T-helper 17 cell (primary cell): ENCODE results near the gene RPRD2. TPM values are rescaled to one million over a fixed set of nuclear protein-coding genes. Genes with fewer than 3 reads are reported as not detected.

ENCODE experiments used
- ATAC-seq: fragments of 150-1000 bp; cut with Tn5 transposase; 2 replicates; pipeline ENCODE4 v1.10.0; 2021; ENCODE audit warnings: mild to moderate bottlenecking, moderate library complexity
- DNase-seq, 3 donors: peaks; one replicate each; pipeline versions ENCODE4 v3.0.0 to v3.0.0-alpha.2; 2020 to 2021
- H3K9me3 ChIP-seq: one replicate; pipeline ENCODE4 v1.7.0; 2013; ENCODE audit warnings: low read length, mild to moderate bottlenecking; ENCODE audit not compliant: control insufficient read depth, poor library complexity, severe bottlenecking
- H3K27ac Mint-ChIP-seq: one replicate; pipeline ENCODE4 v1.8.0; 2022; ENCODE audit warnings: mild to moderate bottlenecking, moderate library complexity, mixed read lengths
- H3K27me3 Mint-ChIP-seq: one replicate; pipeline ENCODE4 v1.8.0; 2022; ENCODE audit warnings: mixed read lengths
- H3K36me3 Mint-ChIP-seq: one replicate; pipeline ENCODE4 v1.8.0; 2022; ENCODE audit warnings: low read depth, mixed read lengths
- H3K4me1 Mint-ChIP-seq: one replicate; pipeline ENCODE4 v1.8.0; 2022; ENCODE audit warnings: mild to moderate bottlenecking, mixed read lengths
- H3K4me3 Mint-ChIP-seq: one replicate; pipeline ENCODE4 v1.8.0; 2022; ENCODE audit warnings: mild to moderate bottlenecking, moderate library complexity, mixed read lengths
- total RNA-seq, 4 donors: library from RNA in 2 of 4; stranded (reverse) in 2 of 4; gene quantifications; one replicate each; pipeline ENCODE4 v1.2.3 and lab custom pipeline; 2022 to 2026

The RPRD2 gene
- total RNA-seq, 2 donors from 2014 or later = 36.2 to 38.7 TPM

DNA sequence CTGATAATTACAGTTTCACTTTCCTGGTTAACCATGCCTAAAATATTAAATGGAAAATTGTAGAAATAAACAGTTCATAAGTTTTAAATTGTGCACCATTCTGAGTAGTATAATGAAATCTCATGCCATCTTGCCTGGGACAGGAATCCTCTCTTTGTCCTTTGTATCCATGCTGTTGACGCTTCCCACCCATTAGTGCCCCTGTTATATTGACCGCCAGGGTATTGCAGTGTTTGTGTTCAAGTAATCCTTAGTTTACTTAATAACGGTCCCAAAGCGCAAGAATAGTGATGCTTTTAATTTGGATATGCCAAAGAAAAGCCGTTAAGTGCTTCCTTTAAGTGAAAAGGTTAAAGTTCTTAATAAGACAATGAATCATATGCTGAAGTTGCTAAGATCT, 41.7 kb downstream of the RPRD2 start:
- H3K27ac Mint-ChIP-seq = peak overlapping the region; percentile 51
- no peak overlapping the region for H3K4me3 Mint-ChIP-seq
- no peak for DNase-seq
- H3K27me3 Mint-ChIP-seq = no peaks in the 10 kb centered on the region
- H3K9me3 ChIP-seq = no peaks in the 10 kb centered on the region
- H3K36me3 Mint-ChIP-seq = no peaks in the 10 kb centered on the region
- peaks cover 34% of the 10 kb centered on the region for H3K4me1 Mint-ChIP-seq
- no peak for ATAC-seq

DNA sequence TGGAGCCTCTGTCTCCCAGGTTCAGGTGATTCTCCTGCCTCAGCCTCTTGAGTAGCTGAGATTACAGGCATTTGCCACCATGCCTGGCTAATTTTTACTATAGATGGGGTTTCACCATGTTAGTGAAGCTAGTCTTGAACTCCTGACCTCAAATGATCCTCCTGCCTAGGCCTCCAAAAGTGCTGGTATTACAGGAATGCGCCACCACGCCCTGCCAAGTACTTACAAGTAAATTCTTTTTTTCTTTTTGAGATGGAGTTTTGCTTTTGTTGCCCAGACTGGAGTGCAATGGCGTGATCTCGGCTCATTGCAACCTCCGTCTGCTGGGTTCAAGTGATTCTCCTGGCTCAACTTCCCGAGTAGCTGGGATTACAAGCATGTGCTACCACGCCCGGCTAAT, 42.5 kb downstream of the RPRD2 start:
- ATAC-seq (no peak), DNase-seq (no peak)
- Mint-ChIP-seq H3K27me3 (no peaks in the 10 kb centered on the region), H3K27ac (no peak overlapping the region), H3K36me3 (no peaks in the 10 kb centered on the region), H3K4me1 (peaks cover 36% of the 10 kb centered on the region), H3K4me3 (no peak overlapping the region)
- no peaks in the 10 kb centered on the region for H3K9me3 ChIP-seq

- no peaks in the 10 kb centered on the region for H3K36me3 Mint-ChIP-seq
- peaks cover 38% of the 10 kb centered on the region for H3K4me1 Mint-ChIP-seq
- no peaks in the 10 kb centered on the region for H3K9me3 ChIP-seq
- H3K27me3 Mint-ChIP-seq = no peaks in the 10 kb centered on the region
- DNase-seq = no peak
- H3K4me3 Mint-ChIP-seq = no peak overlapping the region
- no peak for ATAC-seq
- H3K27ac Mint-ChIP-seq = no peak overlapping the region
Measured at GRCh38 chr1:150407330-150407729, 43.4 kb downstream of the RPRD2 start.

- Mint-ChIP-seq H3K4me3 (no peak overlapping the region), H3K27me3 (no peaks in the 10 kb centered on the region), H3K4me1 (peaks cover 40% of the 10 kb centered on the region), H3K27ac (peak overlapping the region; percentile 66), H3K36me3 (no peaks in the 10 kb centered on the region)
- H3K9me3 ChIP-seq = no peaks in the 10 kb centered on the region
- no peak for ATAC-seq
- DNase-seq = no peak
Measured at GRCh38 chr1:150408800-150409199, 44.9 kb downstream of the RPRD2 start.

GRCh38 chr1:150409504-150410362, 45.8 kb downstream of the RPRD2 start:
- Mint-ChIP-seq H3K4me1 (peaks cover 47% of the 10 kb centered on the region), H3K27ac (peak overlapping the region; percentile 66), H3K27me3 (no peaks in the 10 kb centered on the region), H3K36me3 (peaks cover 3% of the 10 kb centered on the region), H3K4me3 (no peak overlapping the region)
- no peak for ATAC-seq
- DNase-seq = no peak
- no peaks in the 10 kb centered on the region for H3K9me3 ChIP-seq

DNA sequence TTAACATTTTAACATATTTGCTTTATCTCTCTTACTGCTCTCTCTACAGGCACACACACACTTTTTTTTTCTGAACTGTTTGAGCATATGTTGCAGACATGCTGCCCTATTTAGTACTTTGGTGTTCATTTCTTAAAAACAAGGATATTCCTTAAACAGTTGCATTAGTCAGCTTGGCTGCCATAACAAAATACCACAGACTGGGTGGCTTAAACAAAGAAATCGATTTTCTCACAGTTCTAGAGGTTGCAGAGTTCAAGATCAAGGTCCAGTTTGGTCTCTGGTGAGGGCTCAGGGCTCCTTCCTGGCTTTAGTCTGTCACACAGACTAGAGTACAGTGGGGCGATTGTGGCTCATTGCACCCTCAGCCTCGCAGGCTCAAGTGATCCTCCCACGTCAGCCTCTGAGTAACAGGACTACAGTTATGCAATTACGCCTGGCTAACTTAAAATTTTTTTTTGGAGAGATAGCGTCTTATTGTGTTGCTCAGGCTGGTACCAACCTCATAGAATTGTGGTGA, 46.7 kb downstream of the RPRD2 start:
- Mint-ChIP-seq H3K27ac (peak overlapping the region; percentile 66), H3K36me3 (peaks cover 3% of the 10 kb centered on the region), H3K4me3 (no peak overlapping the region), H3K27me3 (no peaks in the 10 kb centered on the region), H3K4me1 (peaks cover 45% of the 10 kb centered on the region)
- DNase-seq (no peak), ATAC-seq (no peak)
- H3K9me3 ChIP-seq = no peaks in the 10 kb centered on the region

GRCh38 chr1:150414592-150414991, 50.6 kb downstream of the RPRD2 start:
- H3K27ac Mint-ChIP-seq = peak overlapping the region; percentile 67
- no peaks in the 10 kb centered on the region for H3K9me3 ChIP-seq
- H3K27me3 Mint-ChIP-seq = no peaks in the 10 kb centered on the region
- ATAC-seq (no peak), DNase-seq (no peak)
- H3K4me3 Mint-ChIP-seq = no peak overlapping the region
- H3K36me3 Mint-ChIP-seq = peaks cover 9% of the 10 kb centered on the region
- peaks cover 44% of the 10 kb centered on the region for H3K4me1 Mint-ChIP-seq

GRCh38 chr1:150415800-150416199, 51.9 kb downstream of the RPRD2 start:
- Mint-ChIP-seq H3K4me1 (peaks cover 35% of the 10 kb centered on the region), H3K27ac (peak overlapping the region; percentile 3), H3K36me3 (peaks cover 9% of the 10 kb centered on the region), H3K27me3 (no peaks in the 10 kb centered on the region), H3K4me3 (no peak overlapping the region)
- no peaks in the 10 kb centered on the region for H3K9me3 ChIP-seq
- ATAC-seq = no peak
- no peak for DNase-seq

DNA sequence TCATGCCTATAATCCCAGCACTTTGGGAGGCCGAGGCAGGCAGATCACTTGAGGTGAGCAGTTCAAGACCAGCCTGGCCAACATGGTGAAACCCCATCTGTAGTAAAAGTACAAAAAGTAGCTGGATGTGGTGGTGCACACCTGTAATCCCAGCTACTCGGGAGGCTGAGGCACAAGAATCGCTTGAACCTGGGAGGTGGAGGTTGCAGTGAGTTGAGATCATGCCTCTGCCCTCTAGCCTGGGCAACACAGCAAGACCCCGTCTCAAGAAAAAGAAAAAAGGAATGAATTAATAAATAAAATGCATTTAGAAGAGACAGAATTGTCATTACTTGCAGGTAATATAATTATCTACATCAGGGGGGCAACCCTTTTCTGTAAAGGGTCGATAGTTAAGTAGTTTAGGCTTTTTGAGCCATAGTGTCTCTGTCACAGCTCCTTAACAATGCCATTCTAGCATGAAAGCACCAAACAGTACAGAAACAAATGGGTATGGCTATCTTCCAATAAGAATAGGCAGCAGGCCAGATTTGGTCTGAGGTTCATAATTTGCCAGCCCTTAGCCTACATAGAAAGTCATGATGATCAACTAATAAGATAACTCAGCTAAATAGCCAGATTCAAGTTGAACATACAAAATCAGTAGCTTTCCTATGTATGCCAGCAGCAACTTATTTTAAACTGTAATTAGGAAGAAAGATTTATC, 56.8 kb downstream of the RPRD2 start:
- DNase-seq (no peak), ATAC-seq (no peak)

GRCh38 chr1:150422541-150422940, 58.6 kb downstream of the RPRD2 start:
- H3K9me3 ChIP-seq = no peaks in the 10 kb centered on the region
- Mint-ChIP-seq H3K4me1 (peaks cover 14% of the 10 kb centered on the region), H3K36me3 (peaks cover 3% of the 10 kb centered on the region)

More for the DNA sequence above, 56.8 kb downstream of the RPRD2 start:
- no peak overlapping the region for H3K27ac Mint-ChIP-seq
- peaks cover 6% of the 10 kb centered on the region for H3K36me3 Mint-ChIP-seq
- H3K4me3 Mint-ChIP-seq = no peak overlapping the region
- H3K9me3 ChIP-seq = no peaks in the 10 kb centered on the region
- H3K4me1 Mint-ChIP-seq = peaks cover 15% of the 10 kb centered on the region
- H3K27me3 Mint-ChIP-seq = no peaks in the 10 kb centered on the region

GRCh38 chr1:150429805-150430204, 65.9 kb downstream of the RPRD2 start:
- no peaks in the 10 kb centered on the region for H3K27me3 Mint-ChIP-seq
- DNase-seq = no peak
- peaks cover 3% of the 10 kb centered on the region for H3K36me3 Mint-ChIP-seq

More at GRCh38 chr1:150422541-150422940, 58.6 kb downstream of the RPRD2 start:
- no peak for DNase-seq
- no peaks in the 10 kb centered on the region for H3K27me3 Mint-ChIP-seq
- H3K4me3 Mint-ChIP-seq = no peak overlapping the region
- H3K27ac Mint-ChIP-seq = no peak overlapping the region
- ATAC-seq = no peak

GRCh38 chr1:150441121-150441520, 77.2 kb downstream of the RPRD2 start:
- no peak for DNase-seq
- Mint-ChIP-seq H3K27ac (peak overlapping the region; percentile 9), H3K27me3 (no peaks in the 10 kb centered on the region), H3K4me3 (no peak overlapping the region), H3K4me1 (peaks cover 10% of the 10 kb centered on the region), H3K36me3 (peaks cover 2% of the 10 kb centered on the region)
- no peaks in the 10 kb centered on the region for H3K9me3 ChIP-seq
- ATAC-seq = no peak

More at GRCh38 chr1:150429805-150430204, 65.9 kb downstream of the RPRD2 start:
- ATAC-seq = no peak
- peaks cover 15% of the 10 kb centered on the region for H3K4me1 Mint-ChIP-seq
- H3K4me3 Mint-ChIP-seq = peak overlapping the region; percentile 61
- peak overlapping the region; percentile 85 for H3K27ac Mint-ChIP-seq
- no peaks in the 10 kb centered on the region for H3K9me3 ChIP-seq

DNA sequence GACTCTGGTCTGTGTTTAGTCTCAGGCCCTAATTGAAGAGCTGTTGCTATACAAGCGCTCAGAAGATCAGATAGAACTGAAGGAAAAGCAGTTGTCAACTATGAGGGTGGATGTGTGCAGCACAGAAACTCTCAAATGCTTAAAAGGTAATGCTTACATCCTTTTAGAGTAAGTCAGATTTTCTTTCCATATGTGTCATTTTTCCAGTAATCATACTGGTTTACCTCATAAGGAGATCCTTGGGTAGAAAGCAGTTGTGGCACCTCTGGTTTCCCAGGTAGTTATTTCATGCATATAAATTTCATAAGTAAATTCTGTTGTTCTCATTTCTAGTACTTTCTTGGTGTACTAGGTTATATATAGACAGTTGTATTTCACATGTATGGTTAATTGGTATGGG, 80.3 kb downstream of the RPRD2 start:
- Mint-ChIP-seq H3K27me3 (no peaks in the 10 kb centered on the region), H3K4me1 (peaks cover 8% of the 10 kb centered on the region), H3K36me3 (peaks cover 4% of the 10 kb centered on the region), H3K27ac (no peak overlapping the region), H3K4me3 (no peak overlapping the region)
- ATAC-seq = no peak
- no peaks in the 10 kb centered on the region for H3K9me3 ChIP-seq
- no peak for DNase-seq
